Measurements from ENCODE around the gene SNX8.
"Not testable (repeated sequence)": the region's sequence is repeated elsewhere in the genome, so short reads cannot be mapped to it uniquely, and the experiment has no call there.

SNX8 gene

DNA sequence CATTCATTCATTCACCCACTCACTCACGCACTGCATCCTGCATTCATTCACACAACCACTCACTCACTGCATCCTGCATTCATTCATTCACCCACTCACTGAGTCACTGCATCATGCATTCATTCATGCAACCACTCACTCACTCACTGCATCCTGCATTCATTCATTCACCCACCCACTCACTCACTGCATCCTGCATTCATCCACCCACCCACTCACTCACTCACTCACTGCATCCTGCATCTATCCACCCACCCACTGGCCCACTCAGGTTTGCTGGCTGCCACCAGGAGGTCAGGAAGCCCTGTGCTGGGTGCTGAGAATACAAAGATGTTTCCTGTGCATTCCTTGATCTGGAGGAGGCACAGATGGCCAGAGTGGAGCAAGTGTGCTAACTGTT lies 2.3 kb upstream of the SNX8 start:
- H2AK5ac ChIP-seq (ENCODE audit: low read depth, low read length), result no peak overlapping the region
- H3K9ac ChIP-seq (ENCODE audit: low read depth, low read length, poor library complexity), result no peak overlapping the region
- H3K27ac ChIP-seq (replicated peaks; ENCODE audit: low read length), result no peak overlapping the region
- no peak overlapping the region for H4K91ac ChIP-seq (ENCODE audit: low read depth, low read length, poor library complexity)
- no peak overlapping the region for H2AFZ ChIP-seq (ENCODE audit: low read length)
- H3K4me3 ChIP-seq (ENCODE audit: low read length in 2 of 2), result no peak overlapping the region
- H2BK120ac ChIP-seq (ENCODE audit: low read depth, low read length), result no peak overlapping the region
- H3K79me1 ChIP-seq (ENCODE audit: low read depth, low read length), result peaks cover 2% of the 10 kb centered on the region
- DNase-seq (ENCODE audit: low spot score), result no peak
- H2BK5ac ChIP-seq (ENCODE audit: low read length), result no peak overlapping the region
- no peaks in the 10 kb centered on the region for H3K27me3 ChIP-seq (ENCODE audit: control insufficient read depth in 3 of 3, insufficient read depth in 3 of 3, low read depth in 1 of 3, low read length in 3 of 3)
- peaks cover 0 to 3% of the 10 kb centered on the region in 2 donors for H3K9me3 ChIP-seq (replicated peaks in 1 of 2; ENCODE audit: control insufficient read depth in 2 of 2, insufficient read depth in 1 of 2, low read depth in 1 of 2, low read length in 2 of 2)
- no peak overlapping the region for H2BK15ac ChIP-seq (ENCODE audit: low read length)
- H3K23ac ChIP-seq (ENCODE audit: low read depth, low read length, poor library complexity), result no peak overlapping the region
- H3K14ac ChIP-seq (ENCODE audit: low read length), result no peak overlapping the region
- no peaks in the 10 kb centered on the region for H3K36me3 ChIP-seq (replicated peaks in 1 of 2; ENCODE audit: control insufficient read depth in 2 of 2, insufficient read depth in 2 of 2, low read length in 2 of 2)
- no peak overlapping the region for H2BK12ac ChIP-seq (ENCODE audit: low read length)
- H3K4me2 ChIP-seq (ENCODE audit: insufficient read depth, low read length, poor library complexity, severe bottlenecking), result no peak overlapping the region
- H4K8ac ChIP-seq (ENCODE audit: low read depth, low read length), result no peak overlapping the region
- WGBS, 2 donors (ENCODE audit: extremely low coverage in 2 of 2, insufficient read length in 2 of 2, insufficient replicate concordance in 1 of 2), result no CpG with 5 or more reads among the region's 1 CpG
- H3K4me1 ChIP-seq (ENCODE audit: control insufficient read depth in 2 of 2, insufficient read depth in 1 of 2, low read depth in 1 of 2, low read length in 2 of 2), result peaks cover 3 to 5% of the 10 kb centered on the region in 2 donors
- no peak overlapping the region for H3K18ac ChIP-seq (ENCODE audit: low read length)
- no peak overlapping the region for H3K4ac ChIP-seq (ENCODE audit: low read length)

DNA sequence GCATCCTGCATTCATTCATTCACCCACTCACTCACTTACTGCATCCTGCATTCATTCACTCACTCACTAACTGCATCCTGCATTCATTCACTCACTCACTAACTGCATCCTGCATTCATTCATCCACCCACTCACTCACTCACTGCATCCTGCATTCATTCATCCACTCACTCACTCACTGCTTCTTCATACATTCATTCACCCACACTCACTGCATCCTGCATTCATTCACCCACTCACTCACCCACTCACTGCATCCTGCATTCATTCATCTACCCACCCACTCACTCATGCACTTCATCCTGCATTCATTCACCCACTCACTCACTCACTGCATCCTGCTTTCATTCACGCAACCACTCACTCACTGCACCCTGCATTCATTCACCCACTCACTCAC lies 1.5 kb upstream of the SNX8 start:
- WGBS, 2 donors (ENCODE audit: extremely low coverage in 2 of 2, insufficient read length in 2 of 2, insufficient replicate concordance in 1 of 2), result no CpG with 5 or more reads among the region's 1 CpG
- Histone ChIP-seq H3K4me3 (ENCODE audit: low read length in 2 of 2) (no peak overlapping the region), H3K79me1 (ENCODE audit: low read depth, low read length) (peaks cover 2% of the 10 kb centered on the region), H2BK5ac (ENCODE audit: low read length) (no peak overlapping the region), H2BK12ac (ENCODE audit: low read length) (no peak overlapping the region), H2AFZ (ENCODE audit: low read length) (no peak overlapping the region), H2BK15ac (ENCODE audit: low read length) (no peak overlapping the region), H2BK120ac (ENCODE audit: low read depth, low read length) (no peak overlapping the region), H3K36me3 (replicated peaks in 1 of 2; ENCODE audit: control insufficient read depth in 2 of 2, insufficient read depth in 2 of 2, low read length in 2 of 2) (peaks cover 0 to 5% of the 10 kb centered on the region in 2 donors), H3K4me2 (ENCODE audit: insufficient read depth, low read length, poor library complexity, severe bottlenecking) (no peak overlapping the region), H4K8ac (ENCODE audit: low read depth, low read length) (no peak overlapping the region), H3K27ac (replicated peaks; ENCODE audit: low read length) (no peak overlapping the region), H3K18ac (ENCODE audit: low read length) (no peak overlapping the region), H4K91ac (ENCODE audit: low read depth, low read length, poor library complexity) (no peak overlapping the region), H2AK5ac (ENCODE audit: low read depth, low read length) (no peak overlapping the region), H3K9me3 (replicated peaks in 1 of 2; ENCODE audit: control insufficient read depth in 2 of 2, insufficient read depth in 1 of 2, low read depth in 1 of 2, low read length in 2 of 2) (peaks cover 0 to 4% of the 10 kb centered on the region in 2 donors), H3K4ac (ENCODE audit: low read length) (no peak overlapping the region), H3K14ac (ENCODE audit: low read length) (no peak overlapping the region), H3K27me3 (ENCODE audit: control insufficient read depth in 3 of 3, insufficient read depth in 3 of 3, low read depth in 1 of 3, low read length in 3 of 3) (no peaks in the 10 kb centered on the region), H3K4me1 (ENCODE audit: control insufficient read depth in 2 of 2, insufficient read depth in 1 of 2, low read depth in 1 of 2, low read length in 2 of 2) (peaks cover 3 to 5% of the 10 kb centered on the region in 2 donors), H3K9ac (ENCODE audit: low read depth, low read length, poor library complexity) (no peak overlapping the region), H3K23ac (ENCODE audit: low read depth, low read length, poor library complexity) (no peak overlapping the region)
- no peak for DNase-seq (ENCODE audit: low spot score)

DNA sequence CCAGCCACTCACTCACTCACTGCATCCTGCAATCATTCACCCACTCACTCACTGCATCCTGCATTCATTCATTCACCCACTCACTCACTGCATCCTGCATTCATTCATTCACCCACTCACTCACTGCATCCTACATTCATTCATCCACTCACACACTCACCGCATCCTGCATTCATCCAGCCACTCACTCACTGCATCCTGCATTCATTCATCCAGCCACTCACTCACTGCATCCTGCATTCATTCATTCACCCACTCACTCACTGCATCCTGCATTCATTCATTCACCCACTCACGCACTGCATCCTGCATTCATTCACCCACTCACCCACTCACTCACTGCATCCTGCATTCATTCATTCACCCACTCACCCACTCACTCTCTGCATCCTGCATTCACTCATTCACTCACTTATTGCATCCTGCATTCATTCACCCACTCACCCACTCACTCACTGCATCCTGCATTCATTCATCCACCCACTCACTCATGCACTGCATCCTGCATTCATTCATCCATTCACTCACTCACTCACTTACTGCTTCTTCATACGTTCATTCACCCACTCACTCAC lies 802 bp upstream of the SNX8 start:
- not testable (repeated sequence) for H2BK5ac ChIP-seq (ENCODE audit: low read length); H3K79me1 ChIP-seq (ENCODE audit: low read depth, low read length); H3K9me3 ChIP-seq (replicated peaks in 1 of 2; ENCODE audit: control insufficient read depth in 2 of 2, insufficient read depth in 1 of 2, low read depth in 1 of 2, low read length in 2 of 2); H2BK15ac ChIP-seq (ENCODE audit: low read length); H3K4ac ChIP-seq (ENCODE audit: low read length); H3K9ac ChIP-seq (ENCODE audit: low read depth, low read length, poor library complexity); H3K4me1 ChIP-seq (ENCODE audit: control insufficient read depth in 2 of 2, insufficient read depth in 1 of 2, low read depth in 1 of 2, low read length in 2 of 2); H3K18ac ChIP-seq (ENCODE audit: low read length); H3K27me3 ChIP-seq (ENCODE audit: control insufficient read depth in 3 of 3, insufficient read depth in 3 of 3, low read depth in 1 of 3, low read length in 3 of 3); H2BK12ac ChIP-seq (ENCODE audit: low read length); H3K36me3 ChIP-seq (replicated peaks in 1 of 2; ENCODE audit: control insufficient read depth in 2 of 2, insufficient read depth in 2 of 2, low read length in 2 of 2); H2AFZ ChIP-seq (ENCODE audit: low read length); DNase-seq (ENCODE audit: low spot score); H3K27ac ChIP-seq (replicated peaks; ENCODE audit: low read length); H3K14ac ChIP-seq (ENCODE audit: low read length); H2AK5ac ChIP-seq (ENCODE audit: low read depth, low read length); H2BK120ac ChIP-seq (ENCODE audit: low read depth, low read length); H4K91ac ChIP-seq (ENCODE audit: low read depth, low read length, poor library complexity); H4K8ac ChIP-seq (ENCODE audit: low read depth, low read length)
- Histone ChIP-seq H3K4me3 (ENCODE audit: low read length in 2 of 2) (peak overlapping the region in 1 of 2 donors; percentile 92), H3K23ac (ENCODE audit: low read depth, low read length, poor library complexity) (peak overlapping the region; percentile 8), H3K4me2 (ENCODE audit: insufficient read depth, low read length, poor library complexity, severe bottlenecking) (peak overlapping the region; percentile 75)
- 100% methylated on average over 1 of the region's 3 CpGs; no CpG with 5 or more reads in 1 of the 2 donors for WGBS, 2 donors (ENCODE audit: extremely low coverage in 2 of 2, insufficient read length in 2 of 2, insufficient replicate concordance in 1 of 2)

DNA sequence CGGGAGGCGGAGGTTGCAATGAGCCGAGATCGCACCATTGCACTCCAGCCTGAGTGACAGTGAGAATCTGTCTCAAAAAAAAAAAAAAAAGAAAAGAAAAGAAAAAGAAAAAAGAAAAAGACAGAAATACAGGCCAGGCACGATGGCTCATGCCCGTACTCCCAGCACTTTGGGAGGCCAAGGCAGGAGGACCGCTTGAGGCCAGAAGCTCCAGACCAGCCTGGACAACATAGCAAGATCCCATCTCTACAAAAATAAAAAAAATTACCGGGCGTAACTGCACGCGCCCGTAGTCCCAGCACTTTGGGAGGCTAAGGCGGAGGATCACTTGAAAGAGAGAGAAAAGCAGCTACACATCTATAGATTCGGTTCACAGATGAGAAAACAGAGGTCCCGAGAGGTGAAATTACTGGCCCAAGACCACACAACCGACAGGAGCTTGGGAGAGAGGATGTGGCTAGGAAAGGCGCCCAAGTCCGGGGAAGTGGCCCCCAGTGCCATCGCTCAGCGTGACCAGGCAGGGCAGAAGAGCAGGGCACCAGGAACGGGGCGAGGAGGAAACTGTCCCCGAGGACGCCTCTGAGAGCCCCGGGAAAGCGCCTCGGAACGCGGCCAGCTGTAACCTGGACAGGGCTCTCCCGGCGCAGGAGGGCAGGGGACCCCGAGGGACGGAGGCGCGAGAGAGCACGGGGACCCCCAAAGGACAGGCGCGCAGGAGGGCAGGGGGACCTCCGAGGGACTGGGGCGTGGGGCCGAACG lies 612 bp downstream of the SNX8 start:
- no CpG with 5 or more reads among the region's 42 CpGs for WGBS, 2 donors (ENCODE audit: extremely low coverage in 2 of 2, insufficient read length in 2 of 2, insufficient replicate concordance in 1 of 2)
- H3K27ac ChIP-seq (replicated peaks; ENCODE audit: low read length), result no peak overlapping the region
- peaks cover 2% of the 10 kb centered on the region for H3K79me1 ChIP-seq (ENCODE audit: low read depth, low read length)
- H4K91ac ChIP-seq (ENCODE audit: low read depth, low read length, poor library complexity), result no peak overlapping the region
- peak overlapping the region; percentile 92 to 97 for H3K4me3 ChIP-seq (ENCODE audit: low read length in 2 of 2)
- no peak overlapping the region for H3K14ac ChIP-seq (ENCODE audit: low read length)
- H2BK12ac ChIP-seq (ENCODE audit: low read length), result no peak overlapping the region
- peaks cover 0 to 5% of the 10 kb centered on the region in 2 donors for H3K36me3 ChIP-seq (replicated peaks in 1 of 2; ENCODE audit: control insufficient read depth in 2 of 2, insufficient read depth in 2 of 2, low read length in 2 of 2)
- H3K9ac ChIP-seq (ENCODE audit: low read depth, low read length, poor library complexity), result peak overlapping the region; percentile 92
- DNase-seq (ENCODE audit: low spot score), result no peak
- peak overlapping the region; percentile 82 for H2AFZ ChIP-seq (ENCODE audit: low read length)
- no peak overlapping the region for H3K4ac ChIP-seq (ENCODE audit: low read length)
- H3K9me3 ChIP-seq (replicated peaks in 1 of 2; ENCODE audit: control insufficient read depth in 2 of 2, insufficient read depth in 1 of 2, low read depth in 1 of 2, low read length in 2 of 2), result peaks cover 0 to 4% of the 10 kb centered on the region in 2 donors
- H2AK5ac ChIP-seq (ENCODE audit: low read depth, low read length), result peak overlapping the region; percentile 14
- peak overlapping the region; percentile 98 for H3K23ac ChIP-seq (ENCODE audit: low read depth, low read length, poor library complexity)
- H2BK15ac ChIP-seq (ENCODE audit: low read length), result peak overlapping the region; percentile 30
- H3K4me1 ChIP-seq (ENCODE audit: control insufficient read depth in 2 of 2, insufficient read depth in 1 of 2, low read depth in 1 of 2, low read length in 2 of 2), result peaks cover 9 to 11% of the 10 kb centered on the region in 2 donors
- H2BK120ac ChIP-seq (ENCODE audit: low read depth, low read length), result no peak overlapping the region
- peak overlapping the region; percentile 49 for H4K8ac ChIP-seq (ENCODE audit: low read depth, low read length)
- peak overlapping the region; percentile 99 for H3K4me2 ChIP-seq (ENCODE audit: insufficient read depth, low read length, poor library complexity, severe bottlenecking)
- peak overlapping the region; percentile 31 for H2BK5ac ChIP-seq (ENCODE audit: low read length)
- H3K27me3 ChIP-seq (ENCODE audit: control insufficient read depth in 3 of 3, insufficient read depth in 3 of 3, low read depth in 1 of 3, low read length in 3 of 3), result no peaks in the 10 kb centered on the region
- peak overlapping the region; percentile 82 for H3K18ac ChIP-seq (ENCODE audit: low read length)

Measured in neuronal stem cell (in vitro differentiated cells).